Measurements from ENCODE around the gene STX11.

Gene STX11

GRCh38 chr6:144189351-144189750 lies 39.0 kb downstream of the STX11 start:
- Histone ChIP-seq H3K4me3 (ENCODE audit: insufficient read depth in 1 of 2, low read depth in 1 of 2, low read length in 2 of 2) (no peak overlapping the region), H3K27ac (ENCODE audit: low read length, poor library complexity, severe bottlenecking) (no peak overlapping the region), H2BK5ac (ENCODE audit: low read depth, low read length, poor library complexity, severe bottlenecking) (peak overlapping the region; percentile 9), H3K14ac (ENCODE audit: low read length in 2 of 2) (no peak overlapping the region), H2BK15ac (ENCODE audit: low read depth, poor library complexity, severe bottlenecking) (no peak overlapping the region), H4K8ac (ENCODE audit: low read length) (no peak overlapping the region), H2AFZ (ENCODE audit: low read depth, low read length) (no peak overlapping the region), H3K9me3 (ENCODE audit: control insufficient read depth, low read length) (no peaks in the 10 kb centered on the region), H3K4me1 (ENCODE audit: control insufficient read depth, insufficient read depth, low read depth, low read length) (peaks cover 2% of the 10 kb centered on the region), H2AK5ac (ENCODE audit: low read length, severe bottlenecking) (no peak overlapping the region), H2BK120ac (ENCODE audit: low read depth, low read length) (no peak overlapping the region), H3K9ac (ENCODE audit: low read length) (no peak overlapping the region), H3K36me3 (ENCODE audit: control insufficient read depth in 1 of 2, insufficient read depth in 2 of 2, low read depth in 1 of 2, low read length in 2 of 2) (peaks cover 0 to 10% of the 10 kb centered on the region in 2 experiments), H4K91ac (ENCODE audit: low read length) (no peak overlapping the region), H2BK12ac (ENCODE audit: low read length in 2 of 2) (no peak overlapping the region), H3K79me1 (replicated peaks; ENCODE audit: low read length, poor library complexity, severe bottlenecking) (no peaks in the 10 kb centered on the region), H3K18ac (ENCODE audit: low read depth in 1 of 2, low read length in 2 of 2) (no peak overlapping the region), H3K4me2 (ENCODE audit: low read length, poor library complexity, severe bottlenecking) (no peak overlapping the region), H3K4ac (ENCODE audit: low read depth in 1 of 2, low read length in 2 of 2) (no peak overlapping the region), H3K23ac (ENCODE audit: low read length in 2 of 2) (no peak overlapping the region), H3K27me3 (ENCODE audit: control insufficient read depth in 1 of 2, insufficient read depth in 1 of 2, low read length in 2 of 2) (no peaks in the 10 kb centered on the region)
- no peak for DNase-seq

GRCh38 chr6:144190080-144190479 lies 39.8 kb downstream of the STX11 start:
- no peak overlapping the region for H3K18ac ChIP-seq (ENCODE audit: low read depth in 1 of 2, low read length in 2 of 2)
- no peaks in the 10 kb centered on the region for H3K27me3 ChIP-seq (ENCODE audit: control insufficient read depth in 1 of 2, insufficient read depth in 1 of 2, low read length in 2 of 2)
- H2BK120ac ChIP-seq (ENCODE audit: low read depth, low read length): no peak overlapping the region
- no peaks in the 10 kb centered on the region for H3K79me1 ChIP-seq (replicated peaks; ENCODE audit: low read length, poor library complexity, severe bottlenecking)
- no peak overlapping the region for H2BK5ac ChIP-seq (ENCODE audit: low read depth, low read length, poor library complexity, severe bottlenecking)
- H3K23ac ChIP-seq (ENCODE audit: low read length in 2 of 2): no peak overlapping the region
- no peak overlapping the region for H2AFZ ChIP-seq (ENCODE audit: low read depth, low read length)
- H3K4me1 ChIP-seq (ENCODE audit: control insufficient read depth, insufficient read depth, low read depth, low read length): peaks cover 2% of the 10 kb centered on the region
- no peak overlapping the region for H4K8ac ChIP-seq (ENCODE audit: low read length)
- H2AK5ac ChIP-seq (ENCODE audit: low read length, severe bottlenecking): no peak overlapping the region
- no peak overlapping the region for H2BK15ac ChIP-seq (ENCODE audit: low read depth, poor library complexity, severe bottlenecking)
- H3K4me3 ChIP-seq (ENCODE audit: insufficient read depth in 1 of 2, low read depth in 1 of 2, low read length in 2 of 2): no peak overlapping the region
- no peak overlapping the region for H3K4ac ChIP-seq (ENCODE audit: low read depth in 1 of 2, low read length in 2 of 2)
- no peak for DNase-seq
- H2BK12ac ChIP-seq (ENCODE audit: low read length in 2 of 2): no peak overlapping the region
- no peak overlapping the region for H4K91ac ChIP-seq (ENCODE audit: low read length)
- 94% methylated on average over 3 of the region's 3 CpGs for WGBS
- H3K27ac ChIP-seq (ENCODE audit: low read length, poor library complexity, severe bottlenecking): no peak overlapping the region
- no peak overlapping the region for H3K9ac ChIP-seq (ENCODE audit: low read length)
- H3K4me2 ChIP-seq (ENCODE audit: low read length, poor library complexity, severe bottlenecking): no peak overlapping the region
- H3K14ac ChIP-seq (ENCODE audit: low read length in 2 of 2): no peak overlapping the region
- no peaks in the 10 kb centered on the region for H3K9me3 ChIP-seq (ENCODE audit: control insufficient read depth, low read length)
- H3K36me3 ChIP-seq (ENCODE audit: control insufficient read depth in 1 of 2, insufficient read depth in 2 of 2, low read depth in 1 of 2, low read length in 2 of 2): peaks cover 0 to 10% of the 10 kb centered on the region in 2 experiments

- Histone ChIP-seq H3K4me1 (ENCODE audit: control insufficient read depth, insufficient read depth, low read depth, low read length) (peaks cover 2% of the 10 kb centered on the region), H3K4me2 (ENCODE audit: low read length, poor library complexity, severe bottlenecking) (no peak overlapping the region), H3K9ac (ENCODE audit: low read length) (no peak overlapping the region), H3K4ac (ENCODE audit: low read depth in 1 of 2, low read length in 2 of 2) (no peak overlapping the region), H3K4me3 (ENCODE audit: insufficient read depth in 1 of 2, low read depth in 1 of 2, low read length in 2 of 2) (no peak overlapping the region), H2BK5ac (ENCODE audit: low read depth, low read length, poor library complexity, severe bottlenecking) (no peak overlapping the region), H2AFZ (ENCODE audit: low read depth, low read length) (no peak overlapping the region), H2BK12ac (ENCODE audit: low read length in 2 of 2) (no peak overlapping the region), H3K18ac (ENCODE audit: low read depth in 1 of 2, low read length in 2 of 2) (no peak overlapping the region), H3K27ac (ENCODE audit: low read length, poor library complexity, severe bottlenecking) (no peak overlapping the region), H4K91ac (ENCODE audit: low read length) (no peak overlapping the region), H2BK120ac (ENCODE audit: low read depth, low read length) (no peak overlapping the region), H3K79me1 (replicated peaks; ENCODE audit: low read length, poor library complexity, severe bottlenecking) (no peaks in the 10 kb centered on the region), H3K36me3 (ENCODE audit: control insufficient read depth in 1 of 2, insufficient read depth in 2 of 2, low read depth in 1 of 2, low read length in 2 of 2) (peaks cover 0 to 10% of the 10 kb centered on the region in 2 experiments), H3K9me3 (ENCODE audit: control insufficient read depth, low read length) (no peaks in the 10 kb centered on the region), H3K27me3 (ENCODE audit: control insufficient read depth in 1 of 2, insufficient read depth in 1 of 2, low read length in 2 of 2) (no peaks in the 10 kb centered on the region), H3K23ac (ENCODE audit: low read length in 2 of 2) (no peak overlapping the region), H3K14ac (ENCODE audit: low read length in 2 of 2) (no peak overlapping the region), H2BK15ac (ENCODE audit: low read depth, poor library complexity, severe bottlenecking) (no peak overlapping the region), H4K8ac (ENCODE audit: low read length) (no peak overlapping the region), H2AK5ac (ENCODE audit: low read length, severe bottlenecking) (peak overlapping the region; percentile 85)
- 58% methylated on average over 2 of the region's 2 CpGs for WGBS
- peak; percentile 68 for DNase-seq
These were observed 40.3 kb downstream of the STX11 start for GRCh38 chr6:144190593-144190992.

GRCh38 chr6:144193181-144193580 lies 42.9 kb downstream of the STX11 start:
- Histone ChIP-seq H4K91ac (ENCODE audit: low read length) (no peak overlapping the region), H2BK12ac (ENCODE audit: low read length in 2 of 2) (no peak overlapping the region), H3K9ac (ENCODE audit: low read length) (no peak overlapping the region), H3K18ac (ENCODE audit: low read depth in 1 of 2, low read length in 2 of 2) (no peak overlapping the region), H3K9me3 (ENCODE audit: control insufficient read depth, low read length) (no peaks in the 10 kb centered on the region), H3K4me1 (ENCODE audit: control insufficient read depth, insufficient read depth, low read depth, low read length) (peaks cover 2% of the 10 kb centered on the region), H2AK5ac (ENCODE audit: low read length, severe bottlenecking) (no peak overlapping the region), H3K14ac (ENCODE audit: low read length in 2 of 2) (no peak overlapping the region), H2AFZ (ENCODE audit: low read depth, low read length) (no peak overlapping the region), H3K36me3 (ENCODE audit: control insufficient read depth in 1 of 2, insufficient read depth in 2 of 2, low read depth in 1 of 2, low read length in 2 of 2) (no peaks in the 10 kb centered on the region), H3K27ac (ENCODE audit: low read length, poor library complexity, severe bottlenecking) (no peak overlapping the region), H3K23ac (ENCODE audit: low read length in 2 of 2) (no peak overlapping the region), H3K27me3 (ENCODE audit: control insufficient read depth in 1 of 2, insufficient read depth in 1 of 2, low read length in 2 of 2) (no peaks in the 10 kb centered on the region), H3K4me2 (ENCODE audit: low read length, poor library complexity, severe bottlenecking) (no peak overlapping the region), H3K79me1 (replicated peaks; ENCODE audit: low read length, poor library complexity, severe bottlenecking) (no peaks in the 10 kb centered on the region), H2BK120ac (ENCODE audit: low read depth, low read length) (no peak overlapping the region), H4K8ac (ENCODE audit: low read length) (no peak overlapping the region), H2BK15ac (ENCODE audit: low read depth, poor library complexity, severe bottlenecking) (no peak overlapping the region), H3K4me3 (ENCODE audit: insufficient read depth in 1 of 2, low read depth in 1 of 2, low read length in 2 of 2) (no peak overlapping the region), H3K4ac (ENCODE audit: low read depth in 1 of 2, low read length in 2 of 2) (no peak overlapping the region), H2BK5ac (ENCODE audit: low read depth, low read length, poor library complexity, severe bottlenecking) (no peak overlapping the region)
- 88% methylated on average over 2 of the region's 2 CpGs for WGBS
- DNase-seq: no peak

All from mesenchymal stem cell (in vitro differentiated cells and primary cell).